GM12874 (cell line): ENCODE results near the gene CARD19.

Experiments used
- CTCF ChIP-seq: IDR thresholded peaks from 2 replicates; pipeline ENCODE4 v1.5.1; 2011; ENCODE audit warnings: low read depth, mild to moderate bottlenecking, control low read depth, low read length, moderate library complexity; ENCODE audit not compliant: insufficient read depth

CARD19 gene

DNA sequence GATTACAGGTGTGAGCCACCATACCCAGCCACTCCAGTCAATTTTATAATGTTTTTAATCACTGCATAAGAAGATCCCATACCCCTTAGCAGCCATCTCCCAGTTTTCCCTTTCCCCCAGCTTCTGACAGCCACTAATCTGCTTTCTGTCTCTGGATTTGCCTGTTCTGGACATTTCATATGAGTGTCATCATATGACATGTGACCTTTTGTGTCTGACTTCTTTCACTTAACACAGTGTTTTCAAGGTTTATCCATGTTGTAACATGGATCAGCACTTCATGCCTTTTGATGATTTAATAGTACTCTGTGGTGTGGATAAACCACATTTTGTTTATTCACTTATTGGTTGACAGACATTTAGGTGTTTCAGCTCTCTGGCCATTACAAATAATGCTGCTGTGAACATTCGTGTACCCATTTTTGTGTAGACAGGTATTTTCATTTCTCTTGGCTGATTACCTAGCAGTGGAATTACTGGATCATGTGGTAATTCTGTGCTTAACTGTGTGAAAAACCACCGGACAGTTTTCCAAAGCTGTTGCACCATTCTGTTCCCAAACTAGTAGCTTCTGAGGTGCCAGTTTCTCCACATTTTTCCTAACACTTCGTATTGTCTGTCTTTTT lies 28.9 kb upstream of the CARD19 start:
- TF ChIP-seq CTCF, result no peak

- no peak for TF ChIP-seq CTCF
These were observed 27.1 kb upstream of the CARD19 start for GRCh38 chr9:93068956-93069355.

- no peak for TF ChIP-seq CTCF
These were observed 24.6 kb upstream of the CARD19 start for GRCh38 chr9:93071464-93071863.

DNA sequence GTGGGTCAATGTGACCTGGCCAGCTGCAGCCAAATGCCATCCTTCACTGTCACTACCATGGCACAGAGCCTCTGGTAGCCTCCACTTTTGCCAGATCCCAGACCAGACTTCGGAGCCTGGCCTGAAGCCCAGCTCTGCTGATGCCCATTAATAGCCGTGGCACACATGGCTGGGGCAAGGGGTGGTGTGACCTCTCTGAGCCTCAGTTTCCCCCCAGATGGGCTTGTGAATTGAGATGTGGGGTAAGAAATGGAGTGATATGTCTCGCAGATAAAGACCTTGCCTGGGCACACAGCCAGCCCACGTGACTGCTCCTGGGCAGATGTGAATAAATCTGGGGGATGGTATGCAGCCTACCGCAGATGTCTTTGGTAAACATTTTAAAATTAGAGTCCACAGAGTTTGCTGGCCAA lies 23.6 kb upstream of the CARD19 start:
- no peak for TF ChIP-seq CTCF

DNA sequence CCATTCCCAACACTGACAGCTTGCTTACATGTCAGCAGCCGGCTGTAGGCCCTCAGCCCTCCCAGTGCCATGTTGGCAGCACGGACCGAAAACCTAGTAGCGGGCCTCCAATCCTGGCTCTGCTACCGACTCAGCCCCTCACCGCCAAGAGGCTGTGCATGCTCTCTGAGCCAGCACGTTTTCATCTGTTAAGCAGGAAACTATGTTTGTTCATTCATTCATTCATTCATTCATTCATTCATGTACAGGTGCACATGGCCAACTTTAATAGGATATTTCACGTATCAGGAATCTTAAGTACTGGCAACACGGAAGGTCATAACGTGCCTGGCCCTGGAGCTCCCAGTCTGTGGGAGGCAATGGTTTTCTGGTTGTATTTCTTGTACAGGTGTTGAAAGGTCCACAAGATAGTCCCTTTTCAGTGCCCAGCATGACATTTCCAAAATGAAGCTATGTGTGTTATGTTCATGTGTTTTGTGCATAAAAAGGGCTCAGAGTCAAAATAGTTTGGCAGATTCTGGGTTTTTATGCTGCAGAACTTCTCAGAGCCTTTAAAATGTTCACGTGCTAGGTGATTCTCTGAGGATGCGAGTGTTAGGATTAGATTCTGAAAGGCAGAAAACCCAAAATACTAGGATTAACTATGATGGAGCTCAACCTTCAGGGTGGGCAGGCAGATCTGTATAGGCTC lies 19.8 kb upstream of the CARD19 start:
- no peak for TF ChIP-seq CTCF

- TF ChIP-seq CTCF, result no peak
These were observed 19.3 kb upstream of the CARD19 start for GRCh38 chr9:93076792-93077128.

- no peak for TF ChIP-seq CTCF
These were observed 18.6 kb upstream of the CARD19 start for GRCh38 chr9:93077367-93077766.
